Ovary (tissue), 3 donors: ENCODE measurements around the gene NUAK1.

Source experiments
- CTCF ChIP-seq, 3 donors: fragments of 450-650 bp in 2 of 3; fragments of 200-600 bp in 1 of 3; IDR thresholded peaks; one replicate each; pipeline versions ENCODE4 v1.5.1 to v1.8.0; 2016 to 2022; ENCODE audit warnings: antibody characterized with exemption in 3 of 3, mild to moderate bottlenecking in 1 of 3
- EP300 ChIP-seq: sonication (generic); formaldehyde crosslinking; IDR thresholded peaks from one replicate; pipeline ENCODE4 v1.6.1; 2017; ENCODE audit warnings: antibody characterized with exemption
- POLR2A ChIP-seq: fragments of 450-650 bp; IDR thresholded peaks from one replicate; pipeline ENCODE4 v1.6.1; 2017; ENCODE audit warnings: antibody characterized with exemption, mild to moderate bottlenecking, moderate library complexity
- donor health status: DM: no; HTN: no; CAD: no.

GRCh38 chr12:106187842-106188241 is 49.1 kb upstream of the NUAK1 start:
- TF ChIP-seq CTCF (IDR thresholded peaks at IDR 0.05) (no peak), EP300 (no peak), POLR2A (no peak)
